Ishikawa (cell line): Measurements from ENCODE around the gene NTM.

Experiments used
- CEBPB ChIP-seq: IDR thresholded peaks from 2 replicates; pipeline ENCODE4 v1.6.1; 2012
- CREB1 ChIP-seq: IDR thresholded peaks from 2 replicates; pipeline ENCODE4 v1.6.1; 2012; ENCODE audit warnings: low read depth
- EGR1 ChIP-seq: IDR thresholded peaks from 2 replicates; pipeline ENCODE4 v1.6.1; 2012
- EP300 ChIP-seq: IDR thresholded peaks from 2 replicates; pipeline ENCODE4 v1.6.1; 2012; ENCODE audit warnings: borderline replicate concordance
- FOXM1 ChIP-seq: IDR thresholded peaks from 2 replicates; pipeline ENCODE4 v1.6.1; 2012; ENCODE audit warnings: low read depth, borderline replicate concordance
- NFIC ChIP-seq: IDR thresholded peaks from 2 replicates; pipeline ENCODE4 v1.6.1; 2012
- RAD21 ChIP-seq: IDR thresholded peaks from 2 replicates; pipeline ENCODE4 v1.6.1; 2012; ENCODE audit warnings: low read depth
- TAF1 ChIP-seq: IDR thresholded peaks from 2 replicates; pipeline ENCODE4 v1.6.1; 2012; ENCODE audit warnings: low read depth, mild to moderate bottlenecking
- TCF12 ChIP-seq: IDR thresholded peaks from 2 replicates; pipeline ENCODE4 v1.6.1; 2012; ENCODE audit warnings: low read depth
- TEAD4 ChIP-seq: IDR thresholded peaks from 2 replicates; pipeline ENCODE4 v1.6.1; 2012
- YY1 ChIP-seq: IDR thresholded peaks from 2 replicates; pipeline ENCODE4 v1.6.1; 2012; ENCODE audit warnings: low read depth
- ZBTB7A ChIP-seq: IDR thresholded peaks from 2 replicates; pipeline ENCODE4 v1.6.1; 2012; ENCODE audit warnings: low read depth
- TF ChIP-seq, protein P1 (sequence below): IDR thresholded peaks from 2 replicates; pipeline ENCODE4 v1.6.1; 2012
- TF ChIP-seq, protein P2 (sequence below): IDR thresholded peaks from 2 replicates; pipeline ENCODE4 v1.6.1; 2012; ENCODE audit warnings: low read depth, mild to moderate bottlenecking
- TF ChIP-seq, protein P3 (sequence below): IDR thresholded peaks from 2 replicates; pipeline ENCODE4 v1.6.1; 2012

Gene NTM

DNA sequence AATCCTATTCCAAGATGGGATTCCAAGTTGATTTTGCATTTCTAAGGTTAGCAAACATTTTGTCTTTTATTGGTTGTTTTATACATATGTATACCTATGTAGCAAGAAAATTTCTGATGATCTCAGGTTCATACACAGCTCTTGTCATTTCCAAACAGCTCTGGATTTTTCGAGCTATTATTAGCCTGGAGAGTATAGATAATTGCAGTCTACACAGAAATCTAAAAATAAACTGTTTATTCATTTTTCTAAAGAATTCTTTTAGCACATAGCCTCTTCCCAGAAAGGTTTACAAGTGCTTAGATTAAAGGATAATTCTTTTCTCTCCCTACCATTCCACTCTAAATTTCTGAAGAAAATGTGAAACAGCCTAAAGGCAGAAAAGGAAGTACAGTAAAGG lies 705.0 kb downstream of the NTM start:
- TF ChIP-seq NFIC (no peak), TCF12 (no peak), ZBTB7A (no peak), EP300 (no peak)
- TF ChIP-seq, protein P1, sequence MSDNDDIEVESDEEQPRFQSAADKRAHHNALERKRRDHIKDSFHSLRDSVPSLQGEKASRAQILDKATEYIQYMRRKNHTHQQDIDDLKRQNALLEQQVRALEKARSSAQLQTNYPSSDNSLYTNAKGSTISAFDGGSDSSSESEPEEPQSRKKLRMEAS: no peak

DNA sequence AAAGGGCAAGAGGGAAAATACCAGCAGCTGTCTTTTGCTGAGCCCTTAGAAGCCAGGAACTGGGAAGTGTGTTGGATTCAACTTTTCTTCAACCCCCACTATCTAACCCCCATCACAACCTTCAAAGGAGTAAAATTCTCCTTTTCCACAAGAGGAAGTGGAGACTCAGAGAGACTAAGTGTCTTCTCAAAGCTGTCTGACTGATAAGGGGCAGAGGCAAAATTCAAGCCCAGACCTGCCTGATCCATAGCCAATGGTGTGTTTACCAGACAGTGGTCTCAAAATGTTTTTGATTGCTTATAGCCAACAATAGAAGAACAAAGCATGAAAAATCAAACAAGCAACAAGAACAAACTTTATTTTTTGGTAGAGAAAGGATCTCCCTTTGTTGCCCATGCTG lies 707.0 kb downstream of the NTM start:
- no peak for TF ChIP-seq TCF12
- TF ChIP-seq ZBTB7A: no peak
- TF ChIP-seq, protein P2, sequence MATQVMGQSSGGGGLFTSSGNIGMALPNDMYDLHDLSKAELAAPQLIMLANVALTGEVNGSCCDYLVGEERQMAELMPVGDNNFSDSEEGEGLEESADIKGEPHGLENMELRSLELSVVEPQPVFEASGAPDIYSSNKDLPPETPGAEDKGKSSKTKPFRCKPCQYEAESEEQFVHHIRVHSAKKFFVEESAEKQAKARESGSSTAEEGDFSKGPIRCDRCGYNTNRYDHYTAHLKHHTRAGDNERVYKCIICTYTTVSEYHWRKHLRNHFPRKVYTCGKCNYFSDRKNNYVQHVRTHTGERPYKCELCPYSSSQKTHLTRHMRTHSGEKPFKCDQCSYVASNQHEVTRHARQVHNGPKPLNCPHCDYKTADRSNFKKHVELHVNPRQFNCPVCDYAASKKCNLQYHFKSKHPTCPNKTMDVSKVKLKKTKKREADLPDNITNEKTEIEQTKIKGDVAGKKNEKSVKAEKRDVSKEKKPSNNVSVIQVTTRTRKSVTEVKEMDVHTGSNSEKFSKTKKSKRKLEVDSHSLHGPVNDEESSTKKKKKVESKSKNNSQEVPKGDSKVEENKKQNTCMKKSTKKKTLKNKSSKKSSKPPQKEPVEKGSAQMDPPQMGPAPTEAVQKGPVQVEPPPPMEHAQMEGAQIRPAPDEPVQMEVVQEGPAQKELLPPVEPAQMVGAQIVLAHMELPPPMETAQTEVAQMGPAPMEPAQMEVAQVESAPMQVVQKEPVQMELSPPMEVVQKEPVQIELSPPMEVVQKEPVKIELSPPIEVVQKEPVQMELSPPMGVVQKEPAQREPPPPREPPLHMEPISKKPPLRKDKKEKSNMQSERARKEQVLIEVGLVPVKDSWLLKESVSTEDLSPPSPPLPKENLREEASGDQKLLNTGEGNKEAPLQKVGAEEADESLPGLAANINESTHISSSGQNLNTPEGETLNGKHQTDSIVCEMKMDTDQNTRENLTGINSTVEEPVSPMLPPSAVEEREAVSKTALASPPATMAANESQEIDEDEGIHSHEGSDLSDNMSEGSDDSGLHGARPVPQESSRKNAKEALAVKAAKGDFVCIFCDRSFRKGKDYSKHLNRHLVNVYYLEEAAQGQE: no peak

DNA sequence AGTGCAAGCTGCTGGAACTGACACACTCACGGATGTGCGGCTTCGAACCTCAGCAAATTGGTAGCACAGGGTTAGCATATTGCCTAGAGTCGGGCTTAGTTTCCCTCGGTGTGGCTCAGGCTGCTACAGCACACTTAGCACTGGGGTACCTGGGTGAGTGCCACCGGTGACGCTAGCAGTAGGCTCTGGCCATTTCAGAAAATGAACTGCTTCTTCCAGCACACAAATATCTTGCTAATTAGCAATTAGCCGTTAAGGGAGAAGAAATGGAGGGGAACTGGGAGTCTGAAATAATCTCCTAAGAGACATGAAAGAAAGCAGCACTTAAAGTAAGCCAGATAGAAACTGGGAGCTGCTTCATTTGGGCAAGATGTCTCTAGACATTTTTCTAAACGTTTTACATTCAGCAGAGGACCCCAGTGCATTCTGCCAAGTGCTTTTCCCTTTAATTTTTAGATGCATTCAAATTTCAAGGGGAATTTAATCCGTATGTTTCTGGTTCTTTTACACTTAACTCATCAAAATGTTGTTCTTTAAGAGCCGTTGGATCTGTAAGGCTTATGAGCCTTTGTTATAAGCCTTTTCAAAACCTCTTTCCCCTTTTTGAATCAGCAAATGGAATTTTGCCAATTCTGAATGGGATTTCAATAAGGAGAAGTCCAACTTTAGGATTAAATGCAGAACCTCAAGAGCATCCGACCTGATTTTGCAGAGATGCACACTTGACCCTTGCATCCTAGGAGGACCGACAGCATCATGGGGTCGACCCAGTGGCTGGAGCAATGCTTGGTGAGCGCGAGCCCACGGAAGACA lies 708.1 kb downstream of the NTM start:
- TF ChIP-seq, protein P2: no peak
- no peak for TF ChIP-seq NFIC
- no peak for TF ChIP-seq EP300
- no peak for TF ChIP-seq CREB1
- TF ChIP-seq, protein P1: no peak
- TF ChIP-seq EGR1: no peak
- no peak for TF ChIP-seq YY1
- no peak for TF ChIP-seq RAD21
- no peak for TF ChIP-seq CEBPB
- TF ChIP-seq TEAD4: no peak
- no peak for TF ChIP-seq TAF1

DNA sequence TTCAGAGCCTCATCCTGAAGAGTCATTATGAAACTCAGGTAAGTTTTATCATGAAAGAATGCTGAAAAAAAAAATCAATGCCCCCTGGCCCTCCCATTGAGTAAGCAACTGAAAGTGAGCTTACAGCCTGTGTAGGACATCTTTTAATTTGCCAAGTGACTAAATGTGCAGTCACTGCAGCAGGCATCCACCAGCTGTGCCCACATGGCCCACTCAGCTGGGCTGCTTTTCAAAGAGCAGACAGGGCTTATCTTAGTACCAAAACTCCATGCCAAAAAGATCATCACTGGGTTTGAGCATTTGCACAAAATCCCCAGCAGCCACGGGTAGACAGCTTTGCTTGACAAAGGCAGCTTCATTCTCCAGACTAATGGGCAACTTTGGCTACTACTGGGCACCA lies 709.7 kb downstream of the NTM start:
- TF ChIP-seq, protein P3, sequence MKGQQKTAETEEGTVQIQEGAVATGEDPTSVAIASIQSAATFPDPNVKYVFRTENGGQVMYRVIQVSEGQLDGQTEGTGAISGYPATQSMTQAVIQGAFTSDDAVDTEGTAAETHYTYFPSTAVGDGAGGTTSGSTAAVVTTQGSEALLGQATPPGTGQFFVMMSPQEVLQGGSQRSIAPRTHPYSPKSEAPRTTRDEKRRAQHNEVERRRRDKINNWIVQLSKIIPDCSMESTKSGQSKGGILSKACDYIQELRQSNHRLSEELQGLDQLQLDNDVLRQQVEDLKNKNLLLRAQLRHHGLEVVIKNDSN: no peak
- TF ChIP-seq, protein P2: no peak
- no peak for TF ChIP-seq TAF1
- no peak for TF ChIP-seq CEBPB
- TF ChIP-seq EP300: no peak
- no peak for TF ChIP-seq NFIC
- TF ChIP-seq CREB1: no peak
- no peak for TF ChIP-seq RAD21

DNA sequence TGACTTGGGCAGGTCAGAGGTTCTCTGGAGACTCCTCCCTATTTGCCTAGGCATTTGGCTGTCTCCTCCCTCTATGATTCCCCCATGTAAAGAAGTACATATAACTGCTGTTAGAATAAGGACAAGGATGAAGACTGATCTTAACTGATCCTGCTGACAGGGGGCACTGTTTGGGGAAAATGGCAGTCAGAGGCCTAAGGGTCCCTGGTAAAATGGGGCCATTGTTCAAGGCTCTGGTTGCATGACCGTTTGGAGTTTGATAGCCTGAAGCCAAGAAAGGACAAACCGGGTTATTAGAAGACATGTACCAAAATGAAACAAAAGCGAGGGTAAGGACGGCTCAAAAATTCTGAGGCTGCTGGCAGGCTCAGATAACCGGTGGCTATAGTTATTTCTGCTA lies 712.2 kb downstream of the NTM start:
- TF ChIP-seq TAF1 (no peak), ZBTB7A (no peak), YY1 (no peak), NFIC (no peak), CREB1 (no peak), EP300 (no peak), CEBPB (no peak), FOXM1 (no peak), TCF12 (no peak), TEAD4 (no peak), EGR1 (no peak), RAD21 (no peak)
- TF ChIP-seq, protein P1: no peak
- TF ChIP-seq, protein P2: no peak
- TF ChIP-seq, protein P3: no peak
